Stimulated activated CD4-positive, alpha-beta T cell treated with anti-CD3 and anti-CD28 coated beads, Interleukin-4, amount 100 ng/mL, for 1 hour (primary cell): ENCODE data around the gene MYO9B.

Experiments used
- DNase-seq: peaks from one replicate; pipeline ENCODE4 v3.0.0-alpha.2; 2020

Gene MYO9B

GRCh38 chr19:17246681-17247425, 171.3 kb downstream of the MYO9B start:
- DNase-seq = no peak

- DNase-seq = no peak
These were observed 172.6 kb downstream of the MYO9B start for GRCh38 chr19:17248011-17248776.

DNA sequence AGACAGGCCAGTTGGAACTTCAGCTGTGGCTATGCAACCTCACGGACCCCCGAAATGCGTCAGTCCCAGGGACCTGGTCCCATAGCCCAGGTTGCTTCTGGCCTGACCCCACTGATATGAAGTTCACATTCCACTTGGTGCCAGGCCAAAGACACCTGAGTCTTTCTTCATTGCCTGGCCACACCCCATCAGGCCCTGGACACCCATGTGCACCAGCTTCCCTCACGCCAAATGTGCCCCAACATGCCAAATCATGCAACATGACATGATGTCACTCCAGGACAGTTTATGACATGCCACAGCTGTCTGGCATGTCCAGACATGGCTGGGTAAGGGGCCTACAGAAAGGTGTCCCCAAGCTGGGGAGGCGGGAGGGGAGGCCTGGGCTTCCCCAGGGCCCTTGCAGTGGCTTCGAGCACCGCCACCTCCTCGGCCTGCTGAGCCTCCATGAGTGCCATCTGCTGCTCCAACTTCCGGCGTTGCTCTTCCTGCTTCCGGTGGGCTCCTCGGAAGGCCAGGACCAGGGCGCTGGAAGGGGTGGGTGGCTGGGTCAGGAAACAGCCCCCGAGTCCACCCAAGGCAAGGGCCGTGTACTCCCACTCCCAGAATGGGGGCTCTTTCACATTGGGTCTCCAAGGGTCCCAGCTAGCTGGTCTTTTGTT, 174.4 kb downstream of the MYO9B start:
- DNase-seq = no peak

DNA sequence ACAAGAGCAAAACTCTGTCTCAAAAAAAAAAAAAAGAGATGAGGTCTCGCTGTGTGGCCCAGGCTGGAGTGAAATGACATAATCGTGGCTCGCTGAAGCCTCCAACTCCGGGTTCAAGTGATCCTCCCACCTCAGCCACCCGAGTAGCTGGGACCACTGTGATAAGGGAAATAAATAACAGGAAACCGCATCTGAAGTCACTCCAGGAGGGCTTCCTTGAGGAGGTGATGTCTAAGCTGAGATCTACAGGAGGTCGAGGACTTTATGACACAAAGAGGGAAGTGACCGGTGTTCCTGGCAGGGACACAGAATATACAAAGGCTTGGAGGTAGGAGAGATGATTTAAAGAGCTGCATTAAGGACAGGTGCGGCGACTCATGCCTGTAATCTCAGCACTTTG, 179.1 kb downstream of the MYO9B start:
- DNase-seq = no peak

DNA sequence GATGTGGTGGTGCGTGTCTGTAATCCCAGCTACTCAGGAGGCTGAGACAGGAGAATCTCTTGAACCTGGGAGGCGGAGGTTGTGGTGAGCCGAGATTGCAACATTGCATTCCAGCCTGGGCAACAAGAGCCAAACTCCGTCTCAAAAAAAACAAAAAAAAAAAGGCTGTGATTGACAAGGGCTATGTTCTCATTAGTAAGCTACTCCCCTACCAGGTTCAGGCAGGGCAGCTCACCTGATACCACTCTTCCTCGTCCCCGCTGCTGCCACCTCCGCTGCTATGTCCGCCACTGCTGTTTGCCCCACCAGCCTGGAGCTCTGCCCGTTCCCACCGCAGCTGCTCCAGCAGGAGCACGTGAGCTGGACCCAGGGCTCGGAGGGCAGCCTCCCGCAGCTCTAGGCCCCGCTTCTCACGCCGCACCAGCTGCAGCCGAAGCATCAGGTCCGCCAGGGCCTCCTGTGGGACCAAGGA, 179.6 kb downstream of the MYO9B start:
- DNase-seq = no peak

DNA sequence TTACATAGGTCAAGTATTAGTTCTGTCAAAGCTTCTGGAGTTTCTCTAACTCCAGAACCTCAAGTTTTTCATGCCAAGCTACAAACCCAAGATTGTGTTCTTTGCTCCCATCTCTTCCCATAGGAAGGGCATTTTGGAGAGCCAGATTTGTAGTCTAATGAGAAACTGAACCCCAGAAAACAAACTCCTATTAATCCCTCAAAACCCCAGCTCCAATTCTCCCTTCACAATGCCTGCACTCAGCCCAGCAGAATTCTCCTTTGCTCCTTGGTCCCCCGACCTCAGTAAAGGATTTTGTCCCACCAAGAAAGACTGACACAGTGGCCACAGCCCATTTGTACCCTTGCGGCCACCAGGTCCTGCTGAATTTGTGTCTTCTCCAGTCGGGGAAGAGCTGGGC, 180.6 kb downstream of the MYO9B start:
- no peak for DNase-seq

GRCh38 chr19:17259118-17259780, 183.7 kb downstream of the MYO9B start:
- no peak for DNase-seq

GRCh38 chr19:17259934-17260333, 184.4 kb downstream of the MYO9B start:
- no peak for DNase-seq

- DNase-seq = peak; percentile 91
These were observed 185.3 kb downstream of the MYO9B start for GRCh38 chr19:17260842-17261325.

GRCh38 chr19:17262557-17262956, 187.0 kb downstream of the MYO9B start:
- DNase-seq = no peak
